GM18858 (cell line): Measurements from ENCODE around the gene KCNB1.
"Not testable (repeated sequence)": the region's sequence is repeated elsewhere in the genome, so short reads cannot be mapped to it uniquely, and the experiment has no call there.

Experiments
- ATAC-seq: cut with Tn5 transposase; IDR thresholded peaks from one replicate; pipeline ENCODE4 v1.9.1; 2021; ENCODE audit not compliant: unreplicated experiment

KCNB1 gene

GRCh38 chr20:49330701-49331615 is 151.5 kb downstream of the KCNB1 start:
- no peak for ATAC-seq

- no peak for ATAC-seq
Measured at GRCh38 chr20:49328790-49329189, 153.7 kb downstream of the KCNB1 start.

DNA sequence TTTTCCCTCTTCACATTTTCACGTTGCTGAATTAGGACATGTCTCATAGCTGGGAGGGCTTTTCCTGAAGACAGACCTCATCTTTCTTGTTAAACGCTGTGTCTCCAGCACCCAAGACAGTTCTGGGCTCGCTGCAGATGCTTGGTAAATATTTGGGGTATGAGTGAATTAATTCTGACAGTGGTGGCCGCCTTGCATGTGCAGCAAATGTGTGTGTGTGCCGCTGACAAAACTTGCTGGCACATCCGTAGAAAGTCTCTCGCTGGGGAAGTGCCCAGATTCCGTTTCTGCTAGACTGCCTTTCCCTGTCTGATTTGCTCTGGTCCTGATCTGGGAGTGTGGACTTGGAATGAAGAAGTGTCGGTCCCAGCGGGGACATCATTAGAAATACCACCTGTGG is 156.4 kb downstream of the KCNB1 start:
- no peak for ATAC-seq

DNA sequence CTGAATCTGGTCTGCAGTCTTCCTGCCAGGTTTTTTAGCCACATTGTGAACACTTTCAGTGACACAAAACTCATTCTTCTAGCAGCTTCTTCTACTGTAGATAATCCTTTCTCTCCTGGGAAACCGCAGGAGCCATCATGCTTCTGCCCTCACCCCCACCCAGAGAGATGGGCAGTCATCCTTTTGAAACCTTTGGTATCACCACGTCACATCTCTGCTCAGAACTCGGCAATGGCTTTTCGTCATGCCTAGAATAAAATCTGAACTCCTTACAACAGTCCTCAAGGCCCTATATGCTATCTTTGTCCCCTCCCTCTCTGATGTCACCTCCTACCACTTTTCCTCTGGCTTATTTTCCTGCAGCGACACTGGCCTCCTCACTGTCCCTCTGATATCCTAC is 158.2 kb downstream of the KCNB1 start:
- ATAC-seq, result no peak

DNA sequence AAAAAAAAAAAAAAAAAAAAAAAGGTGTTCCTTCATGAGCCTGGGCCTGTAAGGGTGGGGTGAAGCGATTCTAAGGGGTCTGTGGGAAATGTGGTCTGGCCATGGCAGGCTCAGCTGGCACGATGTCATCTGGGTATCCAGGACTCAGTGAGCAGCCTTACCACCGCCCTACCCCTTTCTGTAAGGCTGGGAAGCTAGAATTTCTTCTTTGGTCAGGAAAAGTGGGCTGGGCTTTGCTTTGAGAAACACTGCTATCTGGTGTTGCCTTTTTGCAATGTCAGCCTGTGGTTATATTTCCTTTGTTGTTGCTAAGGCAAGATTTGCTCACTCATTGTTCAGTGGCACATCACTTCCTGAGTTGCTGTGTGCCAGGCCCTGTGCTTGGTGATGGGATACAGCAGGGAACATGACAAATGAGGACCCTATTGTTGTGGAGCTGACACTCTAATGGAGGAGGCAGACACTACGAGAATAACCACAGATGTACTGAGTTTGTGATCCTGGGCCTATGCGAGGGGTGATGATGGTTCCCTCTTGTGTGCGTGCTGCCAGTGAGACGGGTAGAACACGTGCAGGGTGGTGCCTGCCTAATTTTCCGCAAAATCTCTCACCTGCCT is 158.7 kb downstream of the KCNB1 start:
- ATAC-seq, result no peak

DNA sequence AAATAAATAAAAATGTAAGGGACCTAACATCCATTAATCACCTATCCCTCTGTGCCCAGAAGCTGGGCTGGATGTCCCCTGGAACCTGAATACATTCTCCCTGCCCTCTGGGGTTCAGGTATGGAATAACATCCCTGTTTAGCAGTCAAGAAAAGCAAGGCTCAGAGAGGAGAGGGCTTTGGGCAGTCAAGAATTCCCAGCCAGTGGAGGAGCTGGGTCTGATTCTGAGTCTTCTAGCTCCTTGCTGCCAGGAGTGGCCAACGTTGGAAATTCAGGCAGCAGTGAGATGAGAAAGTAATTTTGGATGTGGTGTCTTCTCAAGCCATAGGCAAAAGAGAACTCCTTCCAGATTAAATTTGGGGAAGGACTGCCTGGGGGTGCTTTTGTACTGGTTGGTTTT is 162.0 kb downstream of the KCNB1 start:
- ATAC-seq, result no peak

- ATAC-seq, result no peak
Measured at GRCh38 chr20:49319208-49319809, 163.2 kb downstream of the KCNB1 start.

DNA sequence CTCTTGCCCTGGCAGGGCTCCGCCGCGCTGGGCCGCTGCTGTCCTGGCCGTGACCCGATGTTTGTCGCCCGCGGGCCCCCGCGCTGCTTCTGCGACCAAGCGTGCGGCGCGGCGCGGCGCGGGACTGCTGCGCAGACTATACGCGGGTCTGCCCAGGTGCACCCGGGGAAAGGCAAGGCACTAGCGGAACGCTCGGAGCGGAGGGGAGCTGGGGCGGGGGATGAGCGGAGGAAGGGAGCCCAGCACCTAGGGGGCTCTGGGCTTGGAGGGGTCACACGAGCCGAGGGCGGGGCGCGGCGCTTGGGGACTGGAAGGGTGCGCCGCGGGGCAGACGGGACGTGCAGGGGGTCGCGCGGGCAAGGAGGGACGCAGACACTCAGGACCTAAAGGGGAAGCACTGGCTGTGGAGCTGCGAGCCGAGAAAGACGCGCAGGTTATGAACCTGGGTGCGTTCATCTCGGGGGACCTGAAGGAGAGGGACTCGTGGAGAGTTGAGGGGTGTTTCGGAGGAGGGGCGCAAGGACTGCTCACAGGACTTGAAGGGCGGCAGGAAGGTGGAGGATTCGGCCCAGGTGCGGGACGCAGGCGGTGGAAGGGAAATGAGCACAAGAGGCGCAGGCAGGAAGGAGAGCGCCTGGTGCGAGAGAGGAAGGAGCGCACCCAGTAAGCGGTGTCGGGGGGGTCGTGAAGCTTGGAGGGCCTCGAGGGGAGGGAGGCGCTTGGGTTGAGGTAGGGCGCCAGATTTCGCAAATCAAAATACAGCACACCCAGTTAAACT is 163.8 kb downstream of the KCNB1 start:
- no peak for ATAC-seq

DNA sequence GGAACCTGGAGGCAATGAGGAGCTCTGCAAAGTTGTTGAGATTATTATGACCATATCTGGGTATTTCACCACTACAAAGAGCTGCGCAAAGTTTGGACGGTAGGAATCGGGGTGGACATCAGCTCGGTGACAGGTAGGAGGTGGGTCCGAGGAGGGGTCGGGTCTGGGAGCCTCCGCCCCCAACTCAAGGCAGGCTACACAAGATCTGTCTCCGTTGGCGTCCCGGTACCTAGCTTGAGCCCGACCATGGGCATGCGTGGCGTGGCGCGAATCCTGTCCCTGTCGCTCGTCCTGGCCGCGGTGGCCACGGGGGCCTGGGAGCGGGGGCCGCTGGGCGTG is 164.4 kb downstream of the KCNB1 start:
- ATAC-seq, result no peak

DNA sequence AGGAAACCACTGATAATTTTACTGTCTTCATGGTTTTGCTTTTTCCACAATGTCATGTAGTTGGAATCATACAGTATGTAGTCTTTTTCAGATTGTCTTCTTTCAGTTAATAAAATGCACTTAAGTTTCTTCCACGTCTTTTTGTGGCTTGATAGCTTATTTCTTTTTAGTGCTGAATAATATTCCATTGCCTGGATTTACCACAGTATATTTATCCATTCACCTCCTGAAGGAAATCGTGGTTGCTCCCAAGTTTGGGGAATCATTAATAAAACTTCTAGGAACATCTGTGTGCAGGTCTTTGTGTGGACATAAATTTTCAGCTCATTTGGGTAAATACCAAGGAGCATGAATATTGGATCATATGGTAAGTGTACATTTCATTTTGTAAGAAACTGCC is 165.8 kb downstream of the KCNB1 start:
- no peak for ATAC-seq

GRCh38 chr20:49315580-49315979 is 166.9 kb downstream of the KCNB1 start:
- no peak for ATAC-seq

DNA sequence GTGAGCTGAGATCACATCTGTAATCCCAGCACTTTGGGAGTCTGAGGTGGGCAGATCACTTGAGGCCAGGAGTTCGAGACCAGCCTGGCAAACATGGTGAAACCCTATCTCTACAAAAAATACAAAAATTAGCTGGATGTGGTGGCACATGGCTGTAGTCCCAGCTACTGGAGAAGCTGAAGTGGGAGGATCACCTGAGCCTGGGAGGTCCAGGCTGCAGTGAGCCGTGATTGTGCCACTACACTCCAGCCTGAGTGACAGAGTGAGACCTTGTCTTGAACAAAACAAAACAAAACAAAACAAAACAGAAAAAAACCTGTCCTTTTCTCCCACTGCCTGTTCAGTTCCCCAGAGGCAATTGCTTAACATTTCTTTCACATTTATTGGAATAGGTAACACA is 168.4 kb downstream of the KCNB1 start:
- not testable (repeated sequence) for ATAC-seq
